Neural cell (in vitro differentiated cells): ENCODE results near the gene DNAH10.

Source experiments
- EP300 ChIP-seq: fragments of 450-650 bp; conservative IDR thresholded peaks from 2 replicates; pipeline ENCODE4 v1.6.1; 2014; ENCODE audit warnings: antibody characterized with exemption, mild to moderate bottlenecking, moderate library complexity; ENCODE audit not compliant: poor library complexity, severe bottlenecking
- EZH2 ChIP-seq: fragments of 200-600, 300-800 bp; shearing (Covaris generic), sonication (generic); IDR thresholded peaks from 2 replicates; pipeline ENCODE4 v1.6.1; 2014; ENCODE audit warnings: antibody characterized with exemption, low read length, borderline replicate concordance, mild to moderate bottlenecking; ENCODE audit not compliant: insufficient read depth, poor library complexity, severe bottlenecking
- POLR2AphosphoS5 ChIP-seq: IDR thresholded peaks from 2 replicates; pipeline ENCODE4 v1.6.1; 2012
- RAD21 ChIP-seq: fragments of 450-650 bp; conservative IDR thresholded peaks from 2 replicates; pipeline ENCODE4 v1.6.1; 2014; ENCODE audit warnings: antibody characterized with exemption, mild to moderate bottlenecking, moderate library complexity
- TAF1 ChIP-seq: IDR thresholded peaks from 2 replicates; pipeline ENCODE4 v1.6.1; 2012; ENCODE audit warnings: low read depth
- TF ChIP-seq, protein P1 (sequence below): fragments of 450-650 bp; IDR thresholded peaks from 2 replicates; pipeline ENCODE4 v1.5.1; 2014; ENCODE audit warnings: antibody characterized with exemption, mild to moderate bottlenecking, moderate library complexity; ENCODE audit not compliant: poor library complexity, severe bottlenecking
- TF ChIP-seq, protein P2 (sequence below): IDR thresholded peaks from 2 replicates; pipeline ENCODE4 v1.6.1; 2012; ENCODE audit warnings: borderline replicate concordance

DNA sequence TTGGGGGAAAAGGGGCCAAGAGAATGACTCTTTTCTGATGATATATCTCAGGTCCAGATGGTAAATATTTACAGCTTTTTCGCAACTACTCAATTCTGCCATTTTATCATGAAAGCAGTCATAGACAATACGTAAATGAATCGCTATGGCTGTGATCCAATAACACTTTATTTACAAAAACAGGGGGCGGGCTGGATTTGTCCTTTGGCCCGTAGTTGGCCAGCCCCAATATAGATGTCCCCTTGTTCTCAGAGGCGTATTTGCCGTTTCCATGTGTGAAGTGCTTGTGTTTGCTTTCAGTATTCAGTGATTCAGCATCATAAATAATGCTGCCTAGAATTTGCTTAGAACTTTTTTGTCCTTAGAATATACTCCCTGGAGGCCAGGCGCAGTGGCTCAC is 133.3 kb downstream of the DNAH10 start:
- TF ChIP-seq EZH2 (no peak), POLR2AphosphoS5 (no peak), RAD21 (no peak), EP300 (no peak), TAF1 (no peak)
- TF ChIP-seq, protein P1, sequence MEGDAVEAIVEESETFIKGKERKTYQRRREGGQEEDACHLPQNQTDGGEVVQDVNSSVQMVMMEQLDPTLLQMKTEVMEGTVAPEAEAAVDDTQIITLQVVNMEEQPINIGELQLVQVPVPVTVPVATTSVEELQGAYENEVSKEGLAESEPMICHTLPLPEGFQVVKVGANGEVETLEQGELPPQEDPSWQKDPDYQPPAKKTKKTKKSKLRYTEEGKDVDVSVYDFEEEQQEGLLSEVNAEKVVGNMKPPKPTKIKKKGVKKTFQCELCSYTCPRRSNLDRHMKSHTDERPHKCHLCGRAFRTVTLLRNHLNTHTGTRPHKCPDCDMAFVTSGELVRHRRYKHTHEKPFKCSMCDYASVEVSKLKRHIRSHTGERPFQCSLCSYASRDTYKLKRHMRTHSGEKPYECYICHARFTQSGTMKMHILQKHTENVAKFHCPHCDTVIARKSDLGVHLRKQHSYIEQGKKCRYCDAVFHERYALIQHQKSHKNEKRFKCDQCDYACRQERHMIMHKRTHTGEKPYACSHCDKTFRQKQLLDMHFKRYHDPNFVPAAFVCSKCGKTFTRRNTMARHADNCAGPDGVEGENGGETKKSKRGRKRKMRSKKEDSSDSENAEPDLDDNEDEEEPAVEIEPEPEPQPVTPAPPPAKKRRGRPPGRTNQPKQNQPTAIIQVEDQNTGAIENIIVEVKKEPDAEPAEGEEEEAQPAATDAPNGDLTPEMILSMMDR = no peak
- TF ChIP-seq, protein P2, sequence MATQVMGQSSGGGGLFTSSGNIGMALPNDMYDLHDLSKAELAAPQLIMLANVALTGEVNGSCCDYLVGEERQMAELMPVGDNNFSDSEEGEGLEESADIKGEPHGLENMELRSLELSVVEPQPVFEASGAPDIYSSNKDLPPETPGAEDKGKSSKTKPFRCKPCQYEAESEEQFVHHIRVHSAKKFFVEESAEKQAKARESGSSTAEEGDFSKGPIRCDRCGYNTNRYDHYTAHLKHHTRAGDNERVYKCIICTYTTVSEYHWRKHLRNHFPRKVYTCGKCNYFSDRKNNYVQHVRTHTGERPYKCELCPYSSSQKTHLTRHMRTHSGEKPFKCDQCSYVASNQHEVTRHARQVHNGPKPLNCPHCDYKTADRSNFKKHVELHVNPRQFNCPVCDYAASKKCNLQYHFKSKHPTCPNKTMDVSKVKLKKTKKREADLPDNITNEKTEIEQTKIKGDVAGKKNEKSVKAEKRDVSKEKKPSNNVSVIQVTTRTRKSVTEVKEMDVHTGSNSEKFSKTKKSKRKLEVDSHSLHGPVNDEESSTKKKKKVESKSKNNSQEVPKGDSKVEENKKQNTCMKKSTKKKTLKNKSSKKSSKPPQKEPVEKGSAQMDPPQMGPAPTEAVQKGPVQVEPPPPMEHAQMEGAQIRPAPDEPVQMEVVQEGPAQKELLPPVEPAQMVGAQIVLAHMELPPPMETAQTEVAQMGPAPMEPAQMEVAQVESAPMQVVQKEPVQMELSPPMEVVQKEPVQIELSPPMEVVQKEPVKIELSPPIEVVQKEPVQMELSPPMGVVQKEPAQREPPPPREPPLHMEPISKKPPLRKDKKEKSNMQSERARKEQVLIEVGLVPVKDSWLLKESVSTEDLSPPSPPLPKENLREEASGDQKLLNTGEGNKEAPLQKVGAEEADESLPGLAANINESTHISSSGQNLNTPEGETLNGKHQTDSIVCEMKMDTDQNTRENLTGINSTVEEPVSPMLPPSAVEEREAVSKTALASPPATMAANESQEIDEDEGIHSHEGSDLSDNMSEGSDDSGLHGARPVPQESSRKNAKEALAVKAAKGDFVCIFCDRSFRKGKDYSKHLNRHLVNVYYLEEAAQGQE = no peak
